MM.1S (cell line): ENCODE measurements around the gene MBD2.
"Not testable (repeated sequence)": the region's sequence is repeated elsewhere in the genome, so short reads cannot be mapped to it uniquely, and the experiment has no call there.

ENCODE experiments used
- DNase-seq: peaks from one replicate; pipeline ENCODE4 v3.0.0-alpha.2; 2015
- H2AFZ ChIP-seq: fragments of 300-600 bp; sonication (generic); 2 replicates; pipeline ENCODE4 v1.6.0; 2016; ENCODE audit warnings: antibody characterized with exemption, low read length
- H3F3A ChIP-seq: fragments of 300-600 bp; sonication (generic); 2 replicates; pipeline ENCODE4 v1.6.1; 2016; ENCODE audit warnings: mild to moderate bottlenecking, antibody characterized with exemption, low read length, moderate library complexity, mixed read lengths; ENCODE audit not compliant: insufficient read depth
- H3K27ac ChIP-seq: fragments of 300-600 bp; sonication (generic); 2 replicates; pipeline ENCODE4 v1.5.1; 2016; ENCODE audit warnings: mild to moderate bottlenecking, low read length
- H3K27me3 ChIP-seq: fragments of 300-600 bp; sonication (generic); replicated peaks from 2 replicates; pipeline ENCODE4 v1.6.0; 2016; ENCODE audit warnings: low read length; ENCODE audit not compliant: insufficient read depth
- H3K36me3 ChIP-seq: fragments of 300-600 bp; sonication (generic); replicated peaks from 2 replicates; pipeline ENCODE4 v1.6.1; 2016; ENCODE audit warnings: mild to moderate bottlenecking, low read length, mixed read lengths; ENCODE audit not compliant: insufficient read depth
- H3K4me1 ChIP-seq: fragments of 300-600 bp; sonication (generic); 2 replicates; pipeline ENCODE4 v1.6.1; 2016; ENCODE audit warnings: low read length, mixed read lengths
- H3K4me2 ChIP-seq: fragments of 300-600 bp; sonication (generic); 2 replicates; pipeline ENCODE4 v1.6.0; 2016; ENCODE audit warnings: low read depth, low read length
- H3K4me3 ChIP-seq: fragments of 300-600 bp; sonication (generic); 2 replicates; pipeline ENCODE4 v1.5.1; 2016; ENCODE audit warnings: low read length, mixed read lengths
- H3K79me2 ChIP-seq: fragments of 300-600 bp; sonication (generic); 2 replicates; pipeline ENCODE4 v1.6.1; 2016; ENCODE audit warnings: mixed run types, low read length, mixed read lengths
- H3K9ac ChIP-seq: fragments of 300-600 bp; sonication (generic); 2 replicates; pipeline ENCODE4 v1.6.1; 2016; ENCODE audit warnings: low read length, mixed read lengths
- H3K9me2 ChIP-seq: fragments of 300-600 bp; sonication (generic); replicated peaks from 2 replicates; pipeline ENCODE4 v1.6.1; 2016; ENCODE audit warnings: mild to moderate bottlenecking, low read length, mixed read lengths; ENCODE audit not compliant: insufficient read depth
- H3K9me3 ChIP-seq: fragments of 300-600 bp; sonication (generic); replicated peaks from 2 replicates; pipeline ENCODE4 v1.6.1; 2016; ENCODE audit warnings: mild to moderate bottlenecking, low read length, mixed read lengths; ENCODE audit not compliant: insufficient read depth
- H4K20me1 ChIP-seq: fragments of 300-600 bp; sonication (generic); 2 replicates; pipeline ENCODE4 v1.6.1; 2016; ENCODE audit warnings: mild to moderate bottlenecking, low read length, moderate library complexity, mixed read lengths; ENCODE audit not compliant: insufficient read depth
- CTCF ChIP-seq: fragments of 300-600 bp; sonication (generic); IDR thresholded peaks from 2 replicates; pipeline ENCODE4 v1.5.1; 2016; ENCODE audit warnings: antibody characterized with exemption, low read length, mixed read lengths
- EZH2 ChIP-seq: fragments of 300-600 bp; sonication (generic); optimal IDR thresholded peaks from 2 replicates; pipeline ENCODE3; 2017; ENCODE audit warnings: low read depth, mild to moderate bottlenecking, antibody characterized with exemption, low read length, mixed read lengths
- EZH2phosphoT487 ChIP-seq: fragments of 300-600 bp; sonication (generic); IDR thresholded peaks from 2 replicates; pipeline ENCODE4 v1.6.1; 2018; ENCODE audit warnings: antibody characterized with exemption, low read length

MBD2 gene

GRCh38 chr18:54220406-54220805 lies 4.1 kb downstream of the MBD2 start:
- Histone ChIP-seq H3K4me1 (peaks cover 30% of the 10 kb centered on the region), H3K4me2 (peak overlapping the region; percentile 1; the same call in 1 of the 2 replicates), H3K36me3 (no peaks in the 10 kb centered on the region), H3F3A (peaks cover 21% of the 10 kb centered on the region), H3K9ac (no peak overlapping the region), H3K4me3 (no peak overlapping the region), H3K9me3 (no peaks in the 10 kb centered on the region), H3K79me2 (peaks cover 82% of the 10 kb centered on the region), H3K27me3 (no peaks in the 10 kb centered on the region), H3K9me2 (no peaks in the 10 kb centered on the region), H3K27ac (no peak overlapping the region), H4K20me1 (0 out of 2 replicates have a peak, but pooled peaks cover 5% of the 10 kb centered on the region), H2AFZ (no peak overlapping the region)
- TF ChIP-seq EZH2phosphoT487, result no peak
- TF ChIP-seq EZH2, result no peak
- TF ChIP-seq CTCF, result no peak
- no peak for DNase-seq

- H3K27ac ChIP-seq, H3K4me2 ChIP-seq, H3K27me3 ChIP-seq, H3K4me3 ChIP-seq, H3K9me2 ChIP-seq, DNase-seq, H2AFZ ChIP-seq, H3K9ac ChIP-seq, H3K36me3 ChIP-seq, H4K20me1 ChIP-seq, H3K9me3 ChIP-seq: not testable (repeated sequence)
- Histone ChIP-seq H3F3A (peaks cover 17% of the 10 kb centered on the region), H3K4me1 (peaks cover 26% of the 10 kb centered on the region; the same call in 1 of the 2 replicates), H3K79me2 (peaks cover 98% of the 10 kb centered on the region)
Measured at GRCh38 chr18:54218803-54219202, 5.7 kb downstream of the MBD2 start.

- Histone ChIP-seq H3K79me2 (peaks cover 98% of the 10 kb centered on the region), H3K9ac (no peak overlapping the region), H3K27ac (no peak overlapping the region), H3F3A (peaks cover 12% of the 10 kb centered on the region), H3K4me3 (no peak overlapping the region), H3K27me3 (no peaks in the 10 kb centered on the region), H3K9me3 (no peaks in the 10 kb centered on the region), H4K20me1 (0 out of 2 replicates have a peak, but pooled peaks cover 5% of the 10 kb centered on the region), H3K36me3 (no peaks in the 10 kb centered on the region), H3K9me2 (no peaks in the 10 kb centered on the region), H3K4me2 (no peak overlapping the region), H3K4me1 (peaks cover 24% of the 10 kb centered on the region; the same call in 1 of the 2 replicates), H2AFZ (no peak overlapping the region)
- DNase-seq, result no peak
- TF ChIP-seq CTCF (no peak), EZH2 (no peak), EZH2phosphoT487 (no peak)
Measured at GRCh38 chr18:54218299-54218698, 6.2 kb downstream of the MBD2 start.

GRCh38 chr18:54217624-54218023 lies 6.8 kb downstream of the MBD2 start:
- Histone ChIP-seq H3K4me1 (peaks cover 20% of the 10 kb centered on the region; the same call in 1 of the 2 replicates), H4K20me1 (0 out of 2 replicates have a peak, but pooled peaks cover 5% of the 10 kb centered on the region), H3K4me3 (no peak overlapping the region), H3F3A (peaks cover 6% of the 10 kb centered on the region), H3K9ac (no peak overlapping the region), H2AFZ (no peak overlapping the region), H3K27me3 (no peaks in the 10 kb centered on the region), H3K4me2 (no peak overlapping the region), H3K36me3 (no peaks in the 10 kb centered on the region), H3K27ac (no peak overlapping the region), H3K9me3 (no peaks in the 10 kb centered on the region), H3K9me2 (no peaks in the 10 kb centered on the region), H3K79me2 (peaks cover 98% of the 10 kb centered on the region)
- DNase-seq, result no peak
- TF ChIP-seq EZH2 (no peak), CTCF (no peak), EZH2phosphoT487 (no peak)
